ENCODE data around the gene SETD2. TPM values are rescaled to one million over a fixed set of nuclear protein-coding genes. Genes with fewer than 3 reads are reported as not detected.
A peak's percentile ranks its signal among the peaks of the same experiment; 100 is the strongest.

SETD2 gene
- total RNA-seq, 6 experiments from 2014 or later, result 20.3 to 27.0 (median 21.9) TPM

DNA sequence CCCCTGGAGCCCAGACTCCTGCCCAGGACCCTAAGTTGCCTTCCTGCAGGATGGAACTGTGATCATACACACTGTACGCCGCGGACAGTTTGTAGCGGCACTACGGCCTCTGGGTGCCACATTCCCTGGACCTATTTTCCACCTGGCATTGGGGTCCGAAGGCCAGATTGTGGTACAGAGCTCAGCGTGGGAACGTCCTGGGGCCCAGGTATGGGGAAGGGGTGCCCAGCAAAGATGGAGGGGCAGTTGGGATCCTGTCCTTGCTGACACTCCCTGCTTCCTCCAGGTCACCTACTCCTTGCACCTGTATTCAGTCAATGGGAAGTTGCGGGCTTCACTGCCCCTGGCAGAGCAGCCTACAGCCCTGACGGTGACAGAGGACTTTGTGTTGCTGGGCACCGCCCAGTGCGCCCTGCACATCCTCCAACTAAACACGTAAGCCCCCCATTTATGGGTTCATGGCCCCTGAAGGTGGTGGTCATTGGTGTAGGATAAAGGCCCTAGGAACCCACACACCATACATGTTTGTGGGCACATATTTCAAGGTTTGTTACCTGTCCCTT lies 155.6 kb downstream of the SETD2 start:
- Histone ChIP-seq H3K4me1 (peaks cover 0 to 5% (median 2%) of the 10 kb centered on the region in 4 donors), H3K27ac (no peak overlapping the region), H3K27me3 (no peaks in the 10 kb centered on the region), H3K4me3 (no peak overlapping the region), H3K36me3 (no peaks in the 10 kb centered on the region), H3K9me3 (no peaks in the 10 kb centered on the region)
- intact Hi-C loops (cut with DNase I), result no loop called here
- DNase-seq (peak in 1 of 3 donors; percentile 15), ATAC-seq (no peak)
- WGBS (ENCODE audit: insufficient coverage, low coverage, low lambda C conversion rate, missing lambda C conversion rate), result 89% methylated on average over 3 of the region's 13 CpGs
- TF ChIP-seq, protein P1, sequence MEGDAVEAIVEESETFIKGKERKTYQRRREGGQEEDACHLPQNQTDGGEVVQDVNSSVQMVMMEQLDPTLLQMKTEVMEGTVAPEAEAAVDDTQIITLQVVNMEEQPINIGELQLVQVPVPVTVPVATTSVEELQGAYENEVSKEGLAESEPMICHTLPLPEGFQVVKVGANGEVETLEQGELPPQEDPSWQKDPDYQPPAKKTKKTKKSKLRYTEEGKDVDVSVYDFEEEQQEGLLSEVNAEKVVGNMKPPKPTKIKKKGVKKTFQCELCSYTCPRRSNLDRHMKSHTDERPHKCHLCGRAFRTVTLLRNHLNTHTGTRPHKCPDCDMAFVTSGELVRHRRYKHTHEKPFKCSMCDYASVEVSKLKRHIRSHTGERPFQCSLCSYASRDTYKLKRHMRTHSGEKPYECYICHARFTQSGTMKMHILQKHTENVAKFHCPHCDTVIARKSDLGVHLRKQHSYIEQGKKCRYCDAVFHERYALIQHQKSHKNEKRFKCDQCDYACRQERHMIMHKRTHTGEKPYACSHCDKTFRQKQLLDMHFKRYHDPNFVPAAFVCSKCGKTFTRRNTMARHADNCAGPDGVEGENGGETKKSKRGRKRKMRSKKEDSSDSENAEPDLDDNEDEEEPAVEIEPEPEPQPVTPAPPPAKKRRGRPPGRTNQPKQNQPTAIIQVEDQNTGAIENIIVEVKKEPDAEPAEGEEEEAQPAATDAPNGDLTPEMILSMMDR (IDR thresholded peaks at IDR 0.05), result no peak
- no peak for TF ChIP-seq POLR2A (IDR thresholded peaks at IDR 0.05)

DNA sequence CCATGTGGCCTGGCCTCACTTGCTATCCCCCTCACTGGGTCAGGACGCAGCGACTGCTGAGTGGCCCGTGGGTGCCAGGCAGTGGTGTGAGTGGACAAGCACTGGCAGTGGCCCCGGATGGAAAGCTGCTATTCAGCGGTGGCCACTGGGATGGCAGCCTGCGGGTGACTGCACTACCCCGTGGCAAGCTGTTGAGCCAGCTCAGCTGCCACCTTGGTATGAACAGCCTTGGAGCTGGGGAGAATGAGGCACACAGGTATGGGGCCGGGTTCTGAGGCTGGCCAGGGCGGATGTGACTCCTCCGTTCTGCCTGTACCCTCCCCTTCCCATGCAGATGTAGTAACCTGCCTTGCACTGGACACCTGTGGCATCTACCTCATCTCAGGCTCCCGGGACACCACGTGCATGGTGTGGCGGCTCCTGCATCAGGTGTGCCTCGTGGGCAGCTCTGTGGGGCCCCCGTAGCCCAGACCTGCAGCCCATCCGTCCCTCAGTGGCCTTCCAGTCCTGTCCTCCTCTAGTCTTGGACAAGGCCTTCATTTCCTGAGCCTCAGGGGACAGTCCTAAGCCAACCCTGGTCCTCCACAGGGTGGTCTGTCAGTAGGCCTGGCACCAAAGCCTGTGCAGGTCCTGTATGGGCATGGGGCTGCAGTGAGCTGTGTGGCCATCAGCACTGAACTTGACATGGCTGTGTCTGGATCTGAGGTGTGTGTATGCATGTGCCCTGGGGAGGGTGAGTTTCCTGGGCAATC lies 156.3 kb downstream of the SETD2 start:
- H3K4me3 ChIP-seq, result no peak overlapping the region
- H3K27me3 ChIP-seq, result no peaks in the 10 kb centered on the region
- H3K9me3 ChIP-seq, result no peaks in the 10 kb centered on the region
- TF ChIP-seq, protein P1 (IDR thresholded peaks at IDR 0.05), result no peak
- no peak for TF ChIP-seq POLR2A (IDR thresholded peaks at IDR 0.05)
- ATAC-seq (no peak), DNase-seq (peak in 2 of 3 donors; percentile 23 to 46)
- intact Hi-C loops (cut with DNase I), result no loop called here
- H3K4me1 ChIP-seq, result peaks cover 0 to 5% (median 2%) of the 10 kb centered on the region in 4 donors
- no CpG with 5 or more reads among the region's 16 CpGs for WGBS (ENCODE audit: insufficient coverage, low coverage, low lambda C conversion rate, missing lambda C conversion rate)
- H3K36me3 ChIP-seq, result no peaks in the 10 kb centered on the region
- no peak overlapping the region for H3K27ac ChIP-seq

DNA sequence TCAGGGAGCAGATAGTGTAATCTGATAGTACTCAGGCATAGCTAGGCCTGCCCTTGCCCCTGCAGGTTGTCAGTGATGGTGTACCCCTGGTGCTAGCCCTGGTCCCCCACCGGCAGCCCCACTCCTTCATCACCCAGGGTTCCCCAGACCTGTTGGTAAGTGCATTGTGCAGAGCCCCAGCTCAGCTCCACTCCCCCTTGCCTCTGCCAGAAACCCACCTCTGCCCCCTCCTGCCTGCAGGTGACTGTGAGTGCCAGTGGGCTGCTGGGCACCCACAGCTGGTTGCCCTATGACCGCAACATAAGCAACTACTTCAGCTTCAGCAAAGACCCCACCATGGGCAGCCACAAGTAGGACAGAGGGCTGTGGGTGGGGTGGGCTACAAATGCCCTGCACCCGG lies 156.9 kb downstream of the SETD2 start:
- Histone ChIP-seq H3K4me1 (peaks cover 0 to 5% (median 2%) of the 10 kb centered on the region in 4 donors), H3K4me3 (no peak overlapping the region), H3K9me3 (no peaks in the 10 kb centered on the region), H3K36me3 (peaks cover 0 to 5% (median 0%) of the 10 kb centered on the region in 4 donors), H3K27me3 (no peaks in the 10 kb centered on the region), H3K27ac (no peak overlapping the region)
- ATAC-seq (no peak), DNase-seq (peak in 2 of 3 donors; percentile 12 to 37)
- no CpG with 5 or more reads among the region's 3 CpGs for WGBS (ENCODE audit: insufficient coverage, low coverage, low lambda C conversion rate, missing lambda C conversion rate)
- TF ChIP-seq POLR2A (IDR thresholded peaks at IDR 0.05), result no peak
- TF ChIP-seq, protein P1 (IDR thresholded peaks at IDR 0.05), result no peak
- intact Hi-C loops (cut with DNase I), result no loop called here

DNA sequence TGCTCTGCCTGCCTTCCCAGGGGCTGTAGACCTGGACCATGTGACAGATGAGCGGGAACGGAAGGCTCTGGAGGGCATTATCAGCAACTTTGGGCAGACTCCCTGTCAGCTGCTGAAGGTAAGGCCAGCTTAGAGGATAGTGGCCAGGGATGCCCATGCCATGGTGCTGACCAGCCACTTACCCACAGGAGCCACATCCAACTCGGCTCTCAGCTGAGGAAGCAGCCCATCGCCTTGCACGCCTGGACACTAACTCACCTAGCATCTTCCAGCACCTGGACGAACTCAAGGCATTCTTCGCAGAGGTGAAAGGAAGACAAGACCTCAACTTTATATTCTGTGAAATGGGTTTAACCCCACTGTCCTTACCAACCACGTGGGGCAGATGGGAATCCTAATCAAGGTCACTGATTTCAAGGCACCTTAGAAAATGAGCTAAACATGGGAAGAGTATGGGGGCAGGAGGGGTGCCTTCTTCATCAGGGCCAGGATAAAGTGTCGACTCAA lies 157.7 kb downstream of the SETD2 start:
- Histone ChIP-seq H3K4me1 (peaks cover 0 to 5% (median 2%) of the 10 kb centered on the region in 4 donors), H3K27ac (no peak overlapping the region), H3K27me3 (no peaks in the 10 kb centered on the region), H3K4me3 (no peak overlapping the region), H3K36me3 (peaks cover 0 to 8% (median 2%) of the 10 kb centered on the region in 4 donors), H3K9me3 (no peaks in the 10 kb centered on the region)
- intact Hi-C loops (cut with DNase I), result no loop called here
- ATAC-seq (no peak), DNase-seq (peak in 1 of 3 donors; percentile 40)
- 90% methylated on average over 3 of the region's 9 CpGs for WGBS (ENCODE audit: insufficient coverage, low coverage, low lambda C conversion rate, missing lambda C conversion rate)
- no peak for TF ChIP-seq POLR2A (IDR thresholded peaks at IDR 0.05)
- TF ChIP-seq, protein P1 (IDR thresholded peaks at IDR 0.05), result no peak

All from right lobe of liver (tissue), 6 donors.